SK-N-SH treated with all-trans-retinoic acid at 6 μM for 48 hours (cell line): ENCODE data around the gene LARGE1.

Experiments used
- ATAC-seq: fragments of 200-7000 bp; cut with Tn5 transposase; 3 replicates; pipeline ENCODE4 v1.9.1; 2020; ENCODE audit warnings: mild to moderate bottlenecking, moderate library complexity
- ARNTL ChIP-seq: fragments of 450-650 bp; formaldehyde crosslinking; IDR thresholded peaks from 2 replicates; pipeline ENCODE4 v1.5.0; 2020; ENCODE audit warnings: low read depth, mild to moderate bottlenecking, moderate library complexity, borderline replicate concordance
- BACH2 ChIP-seq: fragments of 250-450 bp; sonication (Bioruptor Pico); IDR thresholded peaks from 2 replicates; pipeline ENCODE4 v1.9.0; 2021; ENCODE audit warnings: mild to moderate bottlenecking, borderline replicate concordance
- GLIS3 ChIP-seq: fragments of 250-450 bp; sonication (Bioruptor Pico); IDR thresholded peaks from 2 replicates; pipeline ENCODE4 v1.5.0; 2020; ENCODE audit warnings: mild to moderate bottlenecking, moderate library complexity
- OSR1 ChIP-seq: fragments of 250-450 bp; sonication (Bioruptor Pico); IDR thresholded peaks from 2 replicates; pipeline ENCODE4 v1.8.0; 2022; ENCODE audit warnings: moderate library complexity, mild to moderate bottlenecking, inconsistent platforms
- PPARA ChIP-seq: fragments of 250-450 bp; sonication (Bioruptor Pico); IDR thresholded peaks from 2 replicates; pipeline ENCODE4 v1.5.0; 2020; ENCODE audit warnings: mild to moderate bottlenecking, borderline replicate concordance
- RARB ChIP-seq: fragments of 250-450 bp; sonication (Bioruptor Pico); IDR thresholded peaks from 2 replicates; pipeline ENCODE4 v1.8.0; 2021; ENCODE audit warnings: mild to moderate bottlenecking, moderate library complexity
- TCF4 ChIP-seq: fragments of 250-450 bp; sonication (Bioruptor Pico); IDR thresholded peaks from 2 replicates; pipeline ENCODE4 v1.8.0; 2021; ENCODE audit warnings: mild to moderate bottlenecking, moderate library complexity, borderline replicate concordance
- TOX ChIP-seq: fragments of 250-450 bp; sonication (Bioruptor Pico); IDR thresholded peaks from 2 replicates; pipeline ENCODE4 v1.8.0; 2021; ENCODE audit warnings: mild to moderate bottlenecking, moderate library complexity, borderline replicate concordance
- ZC3H10 ChIP-seq: fragments of 250-450 bp; sonication (Bioruptor Pico); IDR thresholded peaks from 2 replicates; pipeline ENCODE4 v1.5.1; 2021; ENCODE audit warnings: mild to moderate bottlenecking, moderate library complexity
- ZFP3 ChIP-seq: fragments of 250-450 bp; sonication (Bioruptor Pico); IDR thresholded peaks from 2 replicates; pipeline ENCODE4 v1.5.0; 2020; ENCODE audit warnings: mild to moderate bottlenecking, moderate library complexity
- ZFP30 ChIP-seq: fragments of 450-650 bp; formaldehyde crosslinking; IDR thresholded peaks from 2 replicates; pipeline ENCODE4 v1.5.0; 2022; ENCODE audit warnings: mild to moderate bottlenecking, moderate library complexity
- ZNF565 ChIP-seq: fragments of 450-650 bp; formaldehyde crosslinking; conservative IDR thresholded peaks from 2 replicates; pipeline ENCODE4 v1.5.0; 2020; ENCODE audit warnings: low read depth, mild to moderate bottlenecking, moderate library complexity
- ZNF8 ChIP-seq: fragments of 450-650 bp; formaldehyde crosslinking; IDR thresholded peaks from 2 replicates; pipeline ENCODE4 v1.5.0; 2020; ENCODE audit warnings: mild to moderate bottlenecking, moderate library complexity
- TF ChIP-seq, protein P1 (sequence below): fragments of 250-450 bp; sonication (Bioruptor Pico); IDR thresholded peaks from 2 replicates; pipeline ENCODE4 v1.8.0; 2020; ENCODE audit warnings: mild to moderate bottlenecking, moderate library complexity, borderline replicate concordance
- TF ChIP-seq, protein P2 (sequence below): fragments of 250-450 bp; sonication (Bioruptor Pico); IDR thresholded peaks from 2 replicates; pipeline ENCODE4 v1.5.0; 2020; ENCODE audit warnings: mild to moderate bottlenecking, moderate library complexity
- TF ChIP-seq, protein P3 (sequence below): fragments of 250-450 bp; sonication (Bioruptor Pico); IDR thresholded peaks from 2 replicates; pipeline ENCODE4 v1.8.0; 2021; ENCODE audit warnings: low read depth, mild to moderate bottlenecking, moderate library complexity, borderline replicate concordance
- TF ChIP-seq, protein P4 (sequence below): fragments of 250-450 bp; sonication (Bioruptor Pico); IDR thresholded peaks from 2 replicates; pipeline ENCODE4 v1.5.1; 2020; ENCODE audit warnings: low read depth, mild to moderate bottlenecking, moderate library complexity
- TF ChIP-seq, protein P5 (sequence below): fragments of 250-450 bp; sonication (Bioruptor Pico); IDR thresholded peaks from 2 replicates; pipeline ENCODE4 v1.5.1; 2021; ENCODE audit warnings: mild to moderate bottlenecking, moderate library complexity

LARGE1 gene

DNA sequence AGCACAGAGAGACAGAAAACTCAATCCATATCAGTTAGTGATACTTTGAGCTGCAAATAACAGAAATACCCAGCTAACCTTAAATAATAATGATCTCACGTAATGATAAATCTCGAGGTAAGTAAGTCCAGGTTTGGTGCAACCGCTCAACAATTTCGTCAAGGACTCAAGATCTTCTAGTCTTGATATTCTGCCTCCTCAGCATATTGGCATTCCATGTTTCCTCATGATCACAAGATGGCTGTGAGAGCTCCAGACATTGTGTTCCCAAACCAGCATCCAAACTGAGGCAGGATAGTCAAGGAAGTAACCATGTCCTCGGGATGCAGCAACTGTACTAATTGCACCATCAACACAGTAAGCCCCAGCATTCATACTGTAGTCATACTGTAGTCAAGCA is 7.5 kb upstream of the LARGE1 start:
- no peak for TF ChIP-seq TOX (CRISPR knock-in tag)
- TF ChIP-seq ZNF565 = no peak
- ATAC-seq = no peak

DNA sequence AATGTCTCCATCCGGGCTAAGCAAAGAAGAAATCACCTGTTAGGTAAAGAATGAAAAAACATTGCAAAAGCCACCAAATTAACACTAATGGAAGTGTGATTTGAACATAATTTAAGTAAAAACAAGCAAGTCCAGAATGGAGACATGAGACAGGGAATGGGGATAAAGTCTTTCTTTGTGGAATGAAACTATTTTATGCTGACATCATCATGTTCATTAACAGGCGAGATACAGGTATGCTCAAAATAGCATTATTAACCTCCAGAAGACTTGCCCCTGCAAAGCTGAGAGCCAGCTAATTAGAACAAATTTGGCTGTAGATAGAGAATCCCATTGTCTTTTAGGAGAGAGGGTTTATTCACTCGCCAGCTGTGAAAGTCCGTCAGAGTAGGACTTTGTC is 4.9 kb upstream of the LARGE1 start:
- TF ChIP-seq ARNTL (no peak), GLIS3 (CRISPR knock-in tag) (no peak), BACH2 (CRISPR knock-in tag) (no peak), OSR1 (CRISPR knock-in tag) (no peak), ZNF8 (CRISPR knock-in tag) (no peak), RARB (no peak), TCF4 (CRISPR knock-in tag) (no peak), PPARA (CRISPR knock-in tag) (no peak), ZFP3 (CRISPR knock-in tag) (no peak)
- TF ChIP-seq, protein P1, sequence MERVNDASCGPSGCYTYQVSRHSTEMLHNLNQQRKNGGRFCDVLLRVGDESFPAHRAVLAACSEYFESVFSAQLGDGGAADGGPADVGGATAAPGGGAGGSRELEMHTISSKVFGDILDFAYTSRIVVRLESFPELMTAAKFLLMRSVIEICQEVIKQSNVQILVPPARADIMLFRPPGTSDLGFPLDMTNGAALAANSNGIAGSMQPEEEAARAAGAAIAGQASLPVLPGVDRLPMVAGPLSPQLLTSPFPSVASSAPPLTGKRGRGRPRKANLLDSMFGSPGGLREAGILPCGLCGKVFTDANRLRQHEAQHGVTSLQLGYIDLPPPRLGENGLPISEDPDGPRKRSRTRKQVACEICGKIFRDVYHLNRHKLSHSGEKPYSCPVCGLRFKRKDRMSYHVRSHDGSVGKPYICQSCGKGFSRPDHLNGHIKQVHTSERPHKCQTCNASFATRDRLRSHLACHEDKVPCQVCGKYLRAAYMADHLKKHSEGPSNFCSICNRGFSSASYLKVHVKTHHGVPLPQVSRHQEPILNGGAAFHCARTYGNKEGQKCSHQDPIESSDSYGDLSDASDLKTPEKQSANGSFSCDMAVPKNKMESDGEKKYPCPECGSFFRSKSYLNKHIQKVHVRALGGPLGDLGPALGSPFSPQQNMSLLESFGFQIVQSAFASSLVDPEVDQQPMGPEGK (CRISPR knock-in tag) = no peak
- TF ChIP-seq, protein P2, sequence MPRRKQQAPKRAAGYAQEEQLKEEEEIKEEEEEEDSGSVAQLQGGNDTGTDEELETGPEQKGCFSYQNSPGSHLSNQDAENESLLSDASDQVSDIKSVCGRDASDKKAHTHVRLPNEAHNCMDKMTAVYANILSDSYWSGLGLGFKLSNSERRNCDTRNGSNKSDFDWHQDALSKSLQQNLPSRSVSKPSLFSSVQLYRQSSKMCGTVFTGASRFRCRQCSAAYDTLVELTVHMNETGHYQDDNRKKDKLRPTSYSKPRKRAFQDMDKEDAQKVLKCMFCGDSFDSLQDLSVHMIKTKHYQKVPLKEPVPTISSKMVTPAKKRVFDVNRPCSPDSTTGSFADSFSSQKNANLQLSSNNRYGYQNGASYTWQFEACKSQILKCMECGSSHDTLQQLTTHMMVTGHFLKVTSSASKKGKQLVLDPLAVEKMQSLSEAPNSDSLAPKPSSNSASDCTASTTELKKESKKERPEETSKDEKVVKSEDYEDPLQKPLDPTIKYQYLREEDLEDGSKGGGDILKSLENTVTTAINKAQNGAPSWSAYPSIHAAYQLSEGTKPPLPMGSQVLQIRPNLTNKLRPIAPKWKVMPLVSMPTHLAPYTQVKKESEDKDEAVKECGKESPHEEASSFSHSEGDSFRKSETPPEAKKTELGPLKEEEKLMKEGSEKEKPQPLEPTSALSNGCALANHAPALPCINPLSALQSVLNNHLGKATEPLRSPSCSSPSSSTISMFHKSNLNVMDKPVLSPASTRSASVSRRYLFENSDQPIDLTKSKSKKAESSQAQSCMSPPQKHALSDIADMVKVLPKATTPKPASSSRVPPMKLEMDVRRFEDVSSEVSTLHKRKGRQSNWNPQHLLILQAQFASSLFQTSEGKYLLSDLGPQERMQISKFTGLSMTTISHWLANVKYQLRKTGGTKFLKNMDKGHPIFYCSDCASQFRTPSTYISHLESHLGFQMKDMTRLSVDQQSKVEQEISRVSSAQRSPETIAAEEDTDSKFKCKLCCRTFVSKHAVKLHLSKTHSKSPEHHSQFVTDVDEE (CRISPR knock-in tag) = no peak
- TF ChIP-seq, protein P3, sequence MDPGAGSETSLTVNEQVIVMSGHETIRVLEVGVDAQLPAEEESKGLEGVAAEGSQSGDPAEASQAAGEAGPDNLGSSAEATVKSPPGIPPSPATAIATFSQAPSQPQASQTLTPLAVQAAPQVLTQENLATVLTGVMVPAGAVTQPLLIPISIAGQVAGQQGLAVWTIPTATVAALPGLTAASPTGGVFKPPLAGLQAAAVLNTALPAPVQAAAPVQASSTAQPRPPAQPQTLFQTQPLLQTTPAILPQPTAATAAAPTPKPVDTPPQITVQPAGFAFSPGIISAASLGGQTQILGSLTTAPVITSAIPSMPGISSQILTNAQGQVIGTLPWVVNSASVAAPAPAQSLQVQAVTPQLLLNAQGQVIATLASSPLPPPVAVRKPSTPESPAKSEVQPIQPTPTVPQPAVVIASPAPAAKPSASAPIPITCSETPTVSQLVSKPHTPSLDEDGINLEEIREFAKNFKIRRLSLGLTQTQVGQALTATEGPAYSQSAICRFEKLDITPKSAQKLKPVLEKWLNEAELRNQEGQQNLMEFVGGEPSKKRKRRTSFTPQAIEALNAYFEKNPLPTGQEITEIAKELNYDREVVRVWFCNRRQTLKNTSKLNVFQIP (CRISPR knock-in tag) = no peak
- TF ChIP-seq, protein P4, sequence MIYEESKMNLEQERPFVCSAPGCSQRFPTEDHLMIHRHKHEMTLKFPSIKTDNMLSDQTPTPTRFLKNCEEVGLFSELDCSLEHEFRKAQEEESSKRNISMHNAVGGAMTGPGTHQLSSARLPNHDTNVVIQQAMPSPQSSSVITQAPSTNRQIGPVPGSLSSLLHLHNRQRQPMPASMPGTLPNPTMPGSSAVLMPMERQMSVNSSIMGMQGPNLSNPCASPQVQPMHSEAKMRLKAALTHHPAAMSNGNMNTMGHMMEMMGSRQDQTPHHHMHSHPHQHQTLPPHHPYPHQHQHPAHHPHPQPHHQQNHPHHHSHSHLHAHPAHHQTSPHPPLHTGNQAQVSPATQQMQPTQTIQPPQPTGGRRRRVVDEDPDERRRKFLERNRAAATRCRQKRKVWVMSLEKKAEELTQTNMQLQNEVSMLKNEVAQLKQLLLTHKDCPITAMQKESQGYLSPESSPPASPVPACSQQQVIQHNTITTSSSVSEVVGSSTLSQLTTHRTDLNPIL (CRISPR knock-in tag) = no peak
- no peak for ATAC-seq

DNA sequence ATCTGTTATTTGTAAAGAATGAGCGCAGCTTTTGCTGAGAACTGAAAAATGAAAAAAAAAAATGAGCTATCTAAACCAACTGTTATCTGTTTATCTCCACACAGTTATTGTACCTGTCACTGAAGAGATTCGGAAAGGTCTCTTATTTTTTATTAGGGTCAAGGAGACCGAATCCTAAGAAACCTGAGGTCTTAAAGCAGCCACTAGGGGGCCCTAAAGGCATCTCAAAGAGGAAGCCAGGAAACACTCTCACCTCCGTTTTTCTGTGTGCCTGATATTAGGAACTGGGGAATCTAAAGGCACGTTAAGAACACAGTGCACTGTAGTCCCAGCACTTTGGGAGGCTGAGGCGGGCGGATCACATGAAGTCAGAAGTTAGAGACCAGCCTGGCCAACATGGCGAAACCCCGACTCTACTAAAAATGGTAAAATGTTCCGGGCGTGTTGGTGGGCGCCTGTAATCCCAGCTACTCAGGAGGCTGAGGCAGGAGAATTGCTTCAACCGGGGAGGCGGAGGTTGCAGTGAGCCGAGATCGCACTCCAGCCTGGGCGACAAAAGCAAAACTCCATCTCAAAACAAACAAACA is 3.5 kb upstream of the LARGE1 start:
- ATAC-seq = no peak

DNA sequence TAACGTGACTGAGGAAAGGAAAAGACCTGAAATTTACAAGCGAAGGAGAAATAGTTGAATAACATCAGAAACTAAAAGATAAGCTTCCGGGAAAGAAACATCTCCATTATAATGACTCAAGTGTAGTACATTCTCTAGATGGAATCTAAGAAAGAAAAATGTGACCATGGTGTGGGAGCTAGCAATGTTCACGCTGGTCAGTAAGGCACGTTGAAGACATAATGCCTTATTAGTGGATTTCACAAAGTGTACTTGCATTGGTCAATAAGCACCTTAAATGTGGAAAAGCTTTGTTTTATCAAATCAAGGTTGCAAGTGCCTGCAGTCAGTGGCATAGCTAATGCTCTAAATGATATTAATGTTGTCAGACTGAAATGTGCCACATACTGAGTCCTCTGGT is 2.8 kb upstream of the LARGE1 start:
- no peak for ATAC-seq
- TF ChIP-seq, protein P2 (CRISPR knock-in tag) = no peak
- TF ChIP-seq ZFP30 (CRISPR knock-in tag) = no peak
- TF ChIP-seq, protein P5, sequence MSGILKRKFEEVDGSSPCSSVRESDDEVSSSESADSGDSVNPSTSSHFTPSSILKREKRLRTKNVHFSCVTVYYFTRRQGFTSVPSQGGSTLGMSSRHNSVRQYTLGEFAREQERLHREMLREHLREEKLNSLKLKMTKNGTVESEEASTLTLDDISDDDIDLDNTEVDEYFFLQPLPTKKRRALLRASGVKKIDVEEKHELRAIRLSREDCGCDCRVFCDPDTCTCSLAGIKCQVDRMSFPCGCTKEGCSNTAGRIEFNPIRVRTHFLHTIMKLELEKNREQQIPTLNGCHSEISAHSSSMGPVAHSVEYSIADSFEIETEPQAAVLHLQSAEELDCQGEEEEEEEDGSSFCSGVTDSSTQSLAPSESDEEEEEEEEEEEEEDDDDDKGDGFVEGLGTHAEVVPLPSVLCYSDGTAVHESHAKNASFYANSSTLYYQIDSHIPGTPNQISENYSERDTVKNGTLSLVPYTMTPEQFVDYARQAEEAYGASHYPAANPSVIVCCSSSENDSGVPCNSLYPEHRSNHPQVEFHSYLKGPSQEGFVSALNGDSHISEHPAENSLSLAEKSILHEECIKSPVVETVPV (CRISPR knock-in tag) = no peak

More for the DNA sequence above, 3.5 kb upstream of the LARGE1 start:
- TF ChIP-seq ZFP30 (CRISPR knock-in tag) (no peak), ZNF8 (CRISPR knock-in tag) (no peak), OSR1 (CRISPR knock-in tag) (no peak), ZC3H10 (no peak)
